ENCODE measurements around the gene WWOX.

The WWOX gene

GRCh38 chr16:78980825-78981224, 881.4 kb downstream of the WWOX start:
- Histone ChIP-seq H3K4me2 (no peak overlapping the region), H2AFZ (ENCODE audit: low read depth) (no peak overlapping the region), H3K79me2 (ENCODE audit: insufficient read depth, low read depth) (no peaks in the 10 kb centered on the region), H3K4me3 (IDR thresholded peaks at IDR 0.05; ENCODE audit: insufficient read depth, low read depth, low read length) (no peak overlapping the region), H3K36me3 (ENCODE audit: insufficient read depth) (no peaks in the 10 kb centered on the region), H4K20me1 (ENCODE audit: insufficient read depth) (no peaks in the 10 kb centered on the region), H3K27ac (no peak overlapping the region), H3K4me1 (ENCODE audit: low read depth, poor library complexity, severe bottlenecking) (no peaks in the 10 kb centered on the region), H3K27me3 (ENCODE audit: insufficient read depth, low read depth) (no peaks in the 10 kb centered on the region), H3K9ac (no peak overlapping the region)
- TF ChIP-seq CTCF (conservative IDR thresholded peaks at IDR 0.05; ENCODE audit: low read depth, low read length) = no peak

- H3K27me3 ChIP-seq (ENCODE audit: insufficient read depth, low read depth) = no peaks in the 10 kb centered on the region
- no peaks in the 10 kb centered on the region for H3K36me3 ChIP-seq (ENCODE audit: insufficient read depth)
- no peaks in the 10 kb centered on the region for H4K20me1 ChIP-seq (ENCODE audit: insufficient read depth)
- no peak overlapping the region for H3K27ac ChIP-seq
- H3K4me1 ChIP-seq (ENCODE audit: low read depth, poor library complexity, severe bottlenecking) = no peaks in the 10 kb centered on the region
- no peak overlapping the region for H3K9ac ChIP-seq
- H3K4me3 ChIP-seq (IDR thresholded peaks at IDR 0.05; ENCODE audit: insufficient read depth, low read depth, low read length) = no peak overlapping the region
- no peak overlapping the region for H2AFZ ChIP-seq (ENCODE audit: low read depth)
- no peak for TF ChIP-seq CTCF (conservative IDR thresholded peaks at IDR 0.05; ENCODE audit: low read depth, low read length)
- no peak overlapping the region for H3K4me2 ChIP-seq
- no peaks in the 10 kb centered on the region for H3K79me2 ChIP-seq (ENCODE audit: insufficient read depth, low read depth)
Measured at GRCh38 chr16:78982096-78982744, 882.8 kb downstream of the WWOX start.

GRCh38 chr16:78984324-78984723, 884.9 kb downstream of the WWOX start:
- no peak overlapping the region for H3K27ac ChIP-seq
- no peak overlapping the region for H2AFZ ChIP-seq (ENCODE audit: low read depth)
- H3K9ac ChIP-seq = no peak overlapping the region
- H3K4me1 ChIP-seq (ENCODE audit: low read depth, poor library complexity, severe bottlenecking) = no peaks in the 10 kb centered on the region
- no peak overlapping the region for H3K4me2 ChIP-seq
- no peaks in the 10 kb centered on the region for H4K20me1 ChIP-seq (ENCODE audit: insufficient read depth)
- H3K27me3 ChIP-seq (ENCODE audit: insufficient read depth, low read depth) = no peaks in the 10 kb centered on the region
- no peak for TF ChIP-seq CTCF (conservative IDR thresholded peaks at IDR 0.05; ENCODE audit: low read depth, low read length)
- H3K79me2 ChIP-seq (ENCODE audit: insufficient read depth, low read depth) = no peaks in the 10 kb centered on the region
- H3K4me3 ChIP-seq (IDR thresholded peaks at IDR 0.05; ENCODE audit: insufficient read depth, low read depth, low read length) = no peak overlapping the region
- H3K36me3 ChIP-seq (ENCODE audit: insufficient read depth) = no peaks in the 10 kb centered on the region

GRCh38 chr16:78984887-78985464, 885.5 kb downstream of the WWOX start:
- TF ChIP-seq CTCF (conservative IDR thresholded peaks at IDR 0.05; ENCODE audit: low read depth, low read length) = no peak
- no peaks in the 10 kb centered on the region for H3K79me2 ChIP-seq (ENCODE audit: insufficient read depth, low read depth)
- H3K27ac ChIP-seq = no peak overlapping the region

More at GRCh38 chr16:78984887-78985464, 885.5 kb downstream of the WWOX start:
- H3K27me3 ChIP-seq (ENCODE audit: insufficient read depth, low read depth) = no peaks in the 10 kb centered on the region
- no peaks in the 10 kb centered on the region for H3K4me1 ChIP-seq (ENCODE audit: low read depth, poor library complexity, severe bottlenecking)
- H3K36me3 ChIP-seq (ENCODE audit: insufficient read depth) = no peaks in the 10 kb centered on the region
- no peak overlapping the region for H3K4me2 ChIP-seq
- no peaks in the 10 kb centered on the region for H4K20me1 ChIP-seq (ENCODE audit: insufficient read depth)
- H2AFZ ChIP-seq (ENCODE audit: low read depth) = no peak overlapping the region
- H3K4me3 ChIP-seq (IDR thresholded peaks at IDR 0.05; ENCODE audit: insufficient read depth, low read depth, low read length) = no peak overlapping the region
- H3K9ac ChIP-seq = no peak overlapping the region

Measured in KMS-11 (cell line).